HG02938 (cell line): ENCODE measurements around the gene ACBD6.

Experiments
- ATAC-seq: cut with Tn5 transposase; IDR thresholded peaks from one replicate; pipeline ENCODE4 v1.9.1; 2021; ENCODE audit warnings: mild to moderate bottlenecking, moderate library complexity; ENCODE audit not compliant: unreplicated experiment

The ACBD6 gene

DNA sequence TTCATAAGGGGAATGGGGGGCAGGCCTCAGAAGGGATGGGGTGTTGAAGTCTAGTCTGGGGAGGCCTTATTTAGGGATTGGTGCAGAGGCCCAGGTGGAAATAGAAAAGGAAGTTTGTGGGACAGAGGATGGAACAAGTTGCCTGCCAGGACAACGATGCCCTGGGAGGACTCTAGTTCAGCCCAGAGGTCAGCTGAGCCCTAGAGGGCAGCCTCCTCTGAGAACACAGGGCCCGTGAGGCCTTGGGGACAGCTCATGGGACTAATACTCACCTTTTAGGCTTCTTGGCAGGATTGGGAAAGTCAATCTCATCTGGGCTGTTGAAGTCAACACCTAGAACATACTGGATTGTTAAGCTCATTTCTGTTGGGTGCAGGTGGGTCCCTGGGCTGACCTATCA lies 229.3 kb downstream of the ACBD6 start:
- no peak for ATAC-seq

DNA sequence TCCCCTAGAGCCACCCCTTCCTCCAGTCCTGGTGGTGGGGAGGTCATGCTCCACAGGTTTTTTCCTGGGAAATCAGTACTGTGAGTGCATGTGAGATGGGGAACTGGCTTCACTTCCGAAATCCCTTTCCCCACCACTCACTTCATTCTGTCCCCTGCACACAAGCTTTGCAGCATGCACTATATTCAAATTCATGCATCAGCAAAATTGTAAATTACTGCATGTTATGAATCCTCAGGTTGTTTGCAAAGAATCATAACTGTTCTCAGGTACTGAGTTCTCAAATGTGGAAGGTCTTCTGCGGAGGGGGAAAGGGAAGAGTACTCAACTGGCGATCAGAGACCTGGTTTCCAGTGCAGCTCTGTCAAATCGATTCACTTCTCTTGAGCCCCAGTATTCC lies 230.0 kb downstream of the ACBD6 start:
- ATAC-seq, result no peak

DNA sequence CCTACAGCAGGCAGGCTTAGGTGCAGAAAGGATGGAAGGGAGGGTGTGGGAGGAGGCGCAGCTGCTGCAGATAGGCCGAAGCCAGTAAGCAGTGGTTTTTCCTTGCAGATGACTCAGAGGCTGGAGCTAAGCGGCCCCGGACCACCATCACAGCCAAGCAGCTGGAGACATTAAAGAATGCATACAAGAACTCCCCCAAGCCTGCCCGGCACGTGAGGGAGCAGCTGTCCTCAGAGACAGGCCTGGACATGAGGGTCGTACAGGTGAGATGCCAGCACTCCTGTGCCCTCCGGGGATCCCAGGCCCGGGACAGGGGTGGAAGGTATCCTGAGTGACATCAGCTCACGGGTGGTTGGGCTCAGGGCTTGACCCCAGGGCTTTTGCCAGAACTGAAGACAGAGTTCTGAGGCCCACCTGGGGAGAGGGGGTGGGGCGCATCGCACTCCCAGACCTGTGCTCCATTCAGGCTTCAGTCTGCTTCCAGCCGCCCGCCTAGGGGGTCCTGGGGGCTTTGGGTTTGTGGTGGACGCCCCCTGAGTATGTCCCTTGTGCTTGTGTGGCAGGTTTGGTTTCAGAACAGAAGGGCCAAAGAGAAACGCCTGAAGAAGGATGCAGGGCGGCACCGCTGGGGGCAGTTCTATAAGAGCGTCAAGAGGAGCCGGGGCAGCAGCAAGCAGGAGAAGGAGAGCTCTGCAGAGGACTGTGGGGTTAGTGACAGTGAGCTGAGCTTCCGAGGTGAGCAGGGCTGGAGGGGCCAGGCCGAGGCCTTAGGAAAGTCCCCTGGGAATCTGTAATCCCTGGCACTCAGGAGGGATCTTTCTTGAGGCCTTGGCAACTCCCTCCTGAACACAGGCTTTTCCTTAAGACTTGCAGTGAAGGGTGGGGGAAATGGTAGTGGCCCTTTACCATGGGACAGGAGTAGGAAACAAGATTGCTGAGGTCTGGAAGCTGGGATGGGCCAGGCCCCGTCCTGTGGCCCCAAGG lies 230.8 kb downstream of the ACBD6 start:
- ATAC-seq, result no peak

DNA sequence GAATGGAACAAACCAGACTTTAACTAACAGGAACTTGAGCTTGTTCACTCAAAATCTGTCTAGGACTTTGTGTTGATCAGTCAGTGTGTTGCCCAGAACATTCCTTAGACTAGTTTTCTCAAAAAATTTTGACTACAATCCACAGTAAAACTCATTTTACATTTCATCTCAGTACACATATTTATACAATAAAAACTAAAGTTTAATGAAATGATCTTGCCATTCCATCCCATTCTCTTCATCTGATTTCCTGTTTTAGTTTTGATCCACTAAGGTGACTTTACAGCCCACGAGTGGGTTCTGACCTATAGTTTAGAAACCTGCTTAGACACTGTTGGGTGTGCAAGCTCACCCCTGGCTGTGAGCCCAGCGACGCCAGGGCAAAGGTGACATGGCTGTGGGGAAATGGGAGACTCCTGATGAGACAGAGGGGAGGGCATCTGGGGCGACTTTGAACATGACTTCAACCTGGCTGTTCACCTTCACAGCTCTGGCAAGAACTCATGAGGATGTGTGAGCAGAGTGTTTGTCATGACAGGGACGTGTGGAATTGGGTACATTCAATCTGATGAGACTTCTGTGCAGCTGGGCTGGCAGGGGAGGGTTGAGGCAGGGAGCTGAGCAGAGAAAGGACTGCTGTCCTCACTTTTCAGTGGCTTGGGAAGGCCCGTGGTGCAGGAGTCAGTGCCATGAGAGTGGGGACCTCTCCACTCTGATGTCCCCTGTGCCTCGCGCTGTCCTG lies 231.7 kb downstream of the ACBD6 start:
- ATAC-seq, result no peak

DNA sequence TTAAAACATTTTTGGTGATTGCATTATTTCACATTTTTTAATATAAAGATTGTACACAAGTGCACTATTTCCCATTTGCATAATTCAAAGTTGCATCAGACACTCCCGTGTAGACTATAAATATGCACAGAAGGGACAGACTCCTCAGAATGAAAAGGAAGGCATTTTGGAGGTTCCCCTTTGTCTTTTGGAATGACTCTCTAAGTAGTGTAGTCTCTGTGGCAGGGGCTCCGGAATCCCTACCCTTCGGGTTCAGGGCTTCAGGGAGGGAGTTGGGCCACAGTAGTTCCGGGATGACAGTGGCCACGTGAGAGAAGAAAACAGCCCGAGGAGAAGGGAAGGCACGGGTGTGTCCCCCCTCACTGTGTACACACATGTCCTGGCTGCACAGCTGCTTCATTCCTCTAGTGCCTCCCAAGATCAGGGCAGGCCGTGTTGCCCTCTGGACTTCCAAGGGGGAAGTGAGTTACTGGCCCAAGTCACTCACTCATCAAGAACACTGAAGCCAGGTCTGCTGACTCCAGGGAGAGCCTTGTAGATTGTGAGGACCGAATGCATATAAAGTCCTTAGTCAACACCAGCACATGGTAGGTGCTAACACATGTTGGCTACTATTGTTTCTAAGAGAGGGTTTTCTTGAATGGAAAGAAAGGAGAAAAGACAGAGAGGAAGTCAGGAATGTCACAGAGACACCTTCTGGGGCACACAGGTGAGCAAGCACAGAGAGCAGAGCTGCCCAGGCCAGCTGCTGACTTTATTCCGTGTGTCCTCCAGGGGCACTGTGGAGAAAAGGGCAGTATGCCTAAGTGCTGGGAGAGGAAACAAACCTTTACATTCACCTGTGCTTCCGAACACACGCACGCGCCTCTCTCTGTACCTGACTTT lies 232.5 kb downstream of the ACBD6 start:
- ATAC-seq, result no peak

DNA sequence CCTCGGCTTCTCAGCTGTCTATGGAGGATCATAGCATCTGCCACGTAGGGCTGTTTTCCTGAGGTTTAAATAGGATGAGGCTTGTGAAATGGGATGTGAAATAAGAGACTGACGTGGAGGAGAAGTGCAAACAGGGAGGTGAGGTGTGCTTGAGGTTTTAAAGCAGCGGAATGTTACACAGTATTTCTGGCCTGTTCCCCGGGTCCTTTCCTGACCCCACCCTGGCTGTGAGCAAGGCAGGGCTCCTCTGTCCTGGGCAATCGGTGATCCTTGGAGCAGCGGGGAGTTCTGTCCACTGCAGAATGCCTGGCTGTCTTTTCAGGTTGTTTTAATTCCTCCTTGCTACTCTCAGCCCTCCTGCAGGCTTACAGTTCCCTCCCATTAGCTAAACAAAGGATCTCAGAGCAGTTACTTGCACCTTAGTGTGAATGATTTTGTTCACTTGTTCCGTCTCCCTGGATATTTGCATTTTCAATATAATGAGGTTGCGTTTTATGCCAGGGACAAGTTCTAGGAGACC lies 233.8 kb downstream of the ACBD6 start:
- no peak for ATAC-seq

DNA sequence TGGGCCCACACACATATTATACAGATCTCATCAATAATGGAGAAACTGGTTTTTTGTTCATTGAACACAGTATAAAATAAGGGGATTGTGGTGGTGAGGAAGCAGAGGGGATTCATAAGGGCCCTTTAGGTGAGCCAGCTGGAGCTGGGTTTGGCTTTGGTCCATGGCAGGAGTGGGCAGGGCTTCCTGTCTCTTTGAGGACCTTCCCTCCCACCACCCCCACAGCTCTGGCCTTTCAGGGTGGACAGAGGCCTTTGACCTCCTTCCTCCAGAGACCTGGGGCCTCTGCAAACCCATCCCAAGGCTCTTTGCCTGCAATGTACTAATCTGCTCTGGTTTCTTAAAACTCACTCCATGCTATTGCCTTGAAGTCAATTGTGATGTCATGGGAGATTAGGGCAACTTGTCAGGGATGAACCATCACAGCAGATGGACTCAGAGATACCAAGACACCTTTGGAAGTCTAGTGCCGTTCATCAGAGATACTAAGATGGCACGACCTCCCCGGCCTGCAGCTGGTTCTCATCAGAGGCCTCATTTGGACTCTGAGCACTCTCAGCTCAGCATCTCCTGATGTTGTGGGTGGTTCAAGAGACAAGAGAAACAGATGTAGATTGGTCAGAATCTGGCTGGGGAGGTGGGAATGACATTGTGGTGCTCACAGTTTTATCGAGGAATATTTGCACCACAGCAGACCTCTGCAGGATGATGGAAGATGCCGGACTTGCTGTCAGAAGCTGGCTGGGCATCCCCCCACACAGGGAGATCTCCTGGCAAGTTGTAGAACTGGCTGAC lies 234.4 kb downstream of the ACBD6 start:
- ATAC-seq, result no peak

DNA sequence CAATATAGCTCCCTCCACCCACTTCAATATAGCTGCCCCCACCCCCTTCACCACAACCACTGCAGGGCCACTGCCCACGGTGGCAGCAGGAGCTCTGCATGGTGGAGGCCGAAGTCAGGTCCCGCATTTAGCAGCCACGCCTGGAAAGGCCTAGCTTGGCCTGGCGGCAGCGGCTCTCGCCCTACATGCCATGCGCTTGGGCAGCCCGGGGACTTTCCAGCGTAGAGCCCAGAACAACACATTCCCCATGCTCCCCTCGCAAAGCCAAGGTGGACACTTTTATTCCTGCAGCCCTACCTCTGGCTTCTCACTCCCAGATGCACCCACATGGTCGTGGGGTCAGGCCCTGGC lies 235.2 kb downstream of the ACBD6 start:
- no peak for ATAC-seq

DNA sequence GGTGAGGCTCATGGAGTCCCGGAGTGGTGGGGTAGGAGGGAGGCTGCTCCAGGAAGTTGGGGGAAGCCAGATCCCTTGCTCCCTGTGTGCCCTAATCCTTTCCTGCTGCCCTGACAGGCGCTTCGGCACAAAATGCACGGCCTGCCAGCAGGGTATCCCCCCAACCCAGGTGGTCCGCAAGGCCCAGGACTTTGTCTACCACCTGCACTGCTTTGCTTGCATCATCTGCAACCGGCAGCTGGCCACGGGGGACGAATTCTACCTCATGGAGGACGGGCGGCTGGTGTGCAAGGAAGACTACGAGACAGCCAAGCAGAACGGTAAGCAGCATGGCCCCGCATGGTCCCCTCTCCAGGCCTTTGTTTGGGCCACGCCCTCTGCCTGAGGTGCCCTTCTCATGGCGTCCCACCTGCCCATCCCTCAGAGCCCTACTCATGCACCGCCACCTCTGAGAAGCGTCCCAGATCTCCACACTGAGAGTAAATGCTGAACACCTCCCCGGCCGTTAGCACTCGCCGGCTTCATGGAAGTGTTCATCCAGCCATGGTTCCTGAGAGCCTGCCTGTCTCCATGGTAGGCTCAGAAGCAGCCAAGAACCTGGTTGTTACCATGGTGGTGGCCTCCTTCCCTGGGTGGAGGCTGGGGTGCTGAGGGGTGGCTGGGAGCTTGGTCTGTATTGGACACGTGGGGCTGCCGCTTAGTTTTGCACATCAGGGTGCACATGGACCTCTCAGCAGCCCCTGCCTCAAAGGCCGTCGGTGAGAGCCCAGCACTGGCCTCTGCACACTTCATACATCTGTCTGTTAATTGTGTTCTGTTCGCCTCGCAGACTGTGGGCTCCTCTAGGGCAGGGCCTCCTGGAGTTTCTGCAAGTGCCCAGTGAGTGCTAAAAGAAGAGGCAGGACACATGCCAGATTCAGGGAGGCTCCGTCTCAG lies 235.8 kb downstream of the ACBD6 start:
- ATAC-seq, result no peak

DNA sequence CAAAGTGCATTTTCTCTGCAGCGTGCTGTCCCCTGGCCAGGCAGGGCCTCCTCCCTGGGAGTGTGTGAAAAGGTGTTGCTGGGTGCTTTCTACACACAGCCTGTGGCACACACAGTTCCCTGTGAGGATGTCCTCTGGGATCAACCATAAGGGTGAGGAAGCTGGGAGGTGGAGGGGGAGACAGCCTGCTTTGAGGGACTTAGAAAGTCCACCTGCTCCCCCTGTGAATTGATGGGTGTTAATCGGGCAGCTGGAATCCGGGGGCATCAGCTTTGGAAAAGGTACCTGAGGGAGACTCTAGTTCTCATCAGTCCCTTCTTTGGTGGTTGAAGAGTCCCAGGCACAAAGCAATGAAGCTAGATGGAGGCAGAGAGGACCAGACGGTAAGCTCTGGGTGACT lies 236.5 kb downstream of the ACBD6 start:
- ATAC-seq, result no peak

DNA sequence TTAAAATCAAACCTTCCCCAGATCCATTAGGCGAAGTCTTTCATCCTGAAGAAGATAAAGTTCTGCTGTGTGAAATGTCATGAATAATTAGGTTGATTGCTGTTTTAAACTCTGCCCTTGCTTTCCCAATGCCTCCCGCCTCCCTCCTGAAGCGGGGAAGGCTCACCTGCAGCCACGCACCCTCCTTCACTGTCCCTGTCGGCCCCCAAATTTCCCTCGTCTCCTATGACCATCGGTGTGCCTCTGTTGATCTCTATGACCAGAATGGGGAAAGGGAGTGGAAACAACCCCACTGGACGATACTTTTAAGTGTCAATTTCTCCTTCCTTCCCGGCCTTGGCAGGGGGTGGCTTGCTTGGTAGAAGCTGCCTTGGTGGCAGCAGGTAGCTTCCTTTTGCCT lies 237.2 kb downstream of the ACBD6 start:
- ATAC-seq, result no peak

DNA sequence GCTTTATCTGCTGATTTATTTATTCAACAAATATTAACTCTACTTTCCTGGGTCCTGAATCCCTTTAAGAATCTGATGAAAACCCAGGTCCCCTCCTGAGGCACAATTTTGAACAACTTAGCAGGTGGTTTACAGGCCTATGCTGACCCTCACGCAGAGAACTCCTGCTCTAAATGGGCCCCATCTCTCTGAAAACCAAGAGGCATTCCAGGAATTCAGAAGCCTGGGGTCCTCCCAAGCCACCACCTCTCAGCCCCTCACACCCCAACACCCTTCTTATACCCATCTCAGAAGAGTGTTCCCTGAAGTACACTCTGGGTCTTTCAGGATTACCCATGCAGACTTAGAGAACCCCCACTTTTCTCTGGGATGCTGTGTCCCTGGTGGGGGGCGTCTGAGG lies 237.8 kb downstream of the ACBD6 start:
- no peak for ATAC-seq

DNA sequence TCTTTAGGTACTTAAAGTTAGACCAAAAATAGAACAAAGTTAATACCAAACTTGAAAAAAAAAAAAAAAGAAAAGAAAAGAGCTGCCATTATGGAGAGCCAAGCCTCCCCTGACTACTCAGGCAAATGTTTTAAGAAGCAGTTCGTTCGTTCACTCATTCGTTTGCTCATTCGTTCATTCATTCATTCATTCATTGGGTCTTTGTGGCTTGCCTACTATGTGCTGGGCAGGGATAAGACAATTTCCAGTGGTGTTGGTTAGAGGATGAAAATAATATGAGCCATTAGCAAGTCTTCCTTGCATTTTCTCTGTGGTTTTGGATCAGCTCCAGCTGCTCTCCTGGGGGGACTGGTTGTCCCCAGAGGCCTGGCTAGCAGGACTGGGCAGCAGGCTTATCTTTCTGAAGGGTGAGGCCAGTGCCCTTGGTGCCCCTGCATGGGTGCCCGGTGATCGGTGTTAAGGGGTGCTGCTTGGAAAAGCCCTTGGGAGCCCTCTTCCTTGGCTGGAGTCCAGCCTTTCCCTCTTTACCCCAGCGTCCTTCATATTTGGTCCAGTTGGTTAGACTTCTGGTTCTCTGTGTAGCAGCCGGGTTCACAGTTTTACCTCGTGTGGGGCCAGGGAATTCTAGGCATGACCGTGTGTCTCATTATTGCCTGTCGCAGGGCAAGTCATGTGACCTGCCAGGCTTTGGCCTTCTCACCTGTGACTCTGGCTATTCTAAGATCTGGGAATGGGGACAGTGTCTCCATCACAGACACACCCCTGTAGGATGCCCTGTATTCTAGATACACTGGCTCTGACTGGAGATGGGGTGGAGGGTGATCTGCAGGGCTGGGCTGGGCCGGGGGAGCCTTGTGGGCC lies 239.5 kb downstream of the ACBD6 start:
- ATAC-seq, result no peak

DNA sequence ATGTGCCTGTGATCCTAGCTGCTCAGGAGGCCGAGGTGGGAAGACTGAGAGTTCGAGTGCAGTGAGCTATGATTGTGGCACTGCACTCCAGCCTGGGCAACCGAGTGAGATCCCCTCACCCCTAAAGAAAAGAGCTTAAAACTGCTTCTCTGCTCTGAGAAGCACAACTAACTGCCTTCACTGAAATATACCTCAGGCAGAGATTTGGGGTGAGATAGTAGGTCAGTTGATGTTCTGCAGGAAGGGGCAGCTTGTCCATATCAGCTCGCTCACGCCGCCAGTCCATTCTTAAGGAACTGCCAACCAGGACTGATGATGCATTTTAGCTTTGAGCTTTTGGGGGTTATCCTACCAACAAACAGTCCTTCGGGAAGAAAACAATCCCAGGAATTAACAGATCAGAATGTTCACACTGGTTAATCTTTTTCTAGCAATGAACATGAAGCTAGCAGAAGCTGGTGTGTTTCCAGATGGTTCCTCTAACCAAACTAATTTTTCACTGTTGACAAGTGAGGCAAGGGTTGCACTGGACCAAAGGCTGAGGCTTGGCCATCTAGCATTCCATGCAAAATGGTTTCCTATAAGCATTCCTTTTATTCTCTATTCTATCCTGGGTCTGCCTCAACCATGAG lies 240.7 kb downstream of the ACBD6 start:
- ATAC-seq, result no peak

DNA sequence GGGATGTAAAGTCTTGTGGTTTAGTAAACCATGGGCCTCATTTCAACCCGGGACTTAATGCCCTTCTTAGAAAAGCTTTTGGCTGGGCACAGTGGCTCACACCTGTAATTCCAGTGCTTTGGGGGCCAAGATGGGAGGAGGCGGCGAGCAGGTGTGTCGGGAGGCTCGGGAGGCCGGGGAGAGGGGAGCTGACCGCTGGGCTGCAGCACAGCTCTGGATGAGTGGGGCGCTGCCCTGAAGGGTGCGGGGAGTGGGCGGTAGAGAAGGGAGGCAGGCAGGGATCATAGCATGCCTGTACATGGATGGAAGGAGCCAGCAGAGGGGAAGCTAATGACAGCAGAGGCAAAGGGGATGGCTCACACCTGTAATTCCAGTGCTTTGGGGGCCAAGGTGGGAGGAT lies 241.3 kb downstream of the ACBD6 start:
- no peak for ATAC-seq

DNA sequence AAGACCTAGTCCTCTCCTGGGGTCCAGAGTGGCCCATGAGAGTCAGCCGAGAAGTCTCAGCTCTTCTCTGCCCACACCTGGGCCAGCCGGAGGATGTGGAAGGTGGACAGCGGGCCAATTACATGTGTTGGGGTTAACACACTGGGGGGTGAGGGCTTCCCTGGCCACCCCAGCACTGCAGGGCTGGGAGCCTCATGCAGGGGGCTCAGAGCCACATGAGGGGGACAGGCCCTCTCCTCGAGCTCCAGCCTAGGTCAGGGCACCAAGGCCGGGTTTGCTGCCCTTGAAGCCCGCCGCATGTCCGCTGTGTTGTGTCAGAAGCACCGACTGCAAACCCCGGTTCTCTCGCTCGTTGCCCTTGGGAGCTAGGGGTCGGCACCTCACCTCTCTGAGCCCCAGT lies 241.8 kb downstream of the ACBD6 start:
- ATAC-seq, result no peak

DNA sequence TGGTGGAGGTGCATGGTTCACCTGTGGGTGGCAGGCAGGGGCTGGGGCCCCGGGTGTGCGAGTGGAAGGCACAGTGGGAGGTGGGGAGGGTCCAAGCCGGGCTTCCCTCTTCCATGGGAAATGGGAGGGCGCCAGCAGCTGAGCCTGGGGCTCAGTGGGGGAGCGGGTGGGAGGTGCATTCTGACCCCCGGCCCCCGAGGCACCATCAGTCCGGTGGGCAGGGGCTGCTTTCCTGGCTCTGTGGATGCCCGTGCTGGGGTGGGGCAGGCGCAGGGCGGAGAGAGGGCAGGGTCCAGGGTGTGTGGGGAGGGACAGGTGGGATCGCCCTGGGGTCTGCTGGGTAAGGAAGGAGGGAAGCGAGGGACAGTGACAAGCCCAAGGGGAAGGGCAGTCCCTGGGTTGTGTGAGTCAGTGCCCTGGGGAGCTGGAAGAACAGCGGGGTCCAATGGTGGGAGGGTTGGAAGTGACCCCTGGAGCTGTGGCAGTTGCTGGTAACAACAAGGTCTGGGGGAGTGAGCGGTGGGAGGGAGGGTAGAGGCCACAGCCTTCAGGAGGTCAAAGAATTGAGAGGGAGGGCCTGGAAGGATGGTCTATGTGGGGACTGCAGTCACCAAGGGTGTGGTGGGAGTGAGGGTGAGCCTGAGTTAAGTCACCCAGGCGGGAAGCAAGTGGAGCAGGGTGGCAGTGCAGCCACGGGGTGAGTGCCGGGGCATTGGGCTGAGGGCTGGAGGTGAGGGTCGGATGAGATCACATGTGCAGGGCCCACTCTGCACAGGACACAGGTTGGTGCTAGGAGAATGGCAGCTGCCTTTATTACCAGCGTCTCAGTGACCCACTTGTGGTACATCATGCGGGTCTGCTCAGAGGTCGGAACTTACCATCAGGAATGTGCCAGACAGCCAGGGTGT lies 242.7 kb downstream of the ACBD6 start:
- no peak for ATAC-seq
